GM23338 (cell line): ENCODE data around the gene RBFOX1. TPM values are rescaled to one million over a fixed set of nuclear protein-coding genes. Genes with fewer than 3 reads are reported as not detected.

Experiments used
- ATAC-seq: fragments of 200-7000 bp; cut with Tn5 transposase; 3 replicates; pipeline ENCODE4 v1.9.1; 2020
- DNase-seq: peaks from one replicate; pipeline ENCODE4 v3.0.0-alpha.2; 2015; ENCODE audit warnings: low spot score
- H2AFZ ChIP-seq: fragments of 200-600 bp; sonication (generic); 2 replicates; pipeline ENCODE4 v1.8.0; 2016; ENCODE audit warnings: antibody characterized with exemption, mild to moderate bottlenecking, moderate library complexity
- H3F3A ChIP-seq: fragments of 200-600 bp; sonication (generic); replicated peaks from 2 replicates; pipeline ENCODE4 v1.8.0; 2017; ENCODE audit warnings: antibody characterized with exemption, mixed run types, low read depth
- H3K27ac ChIP-seq: fragments of 200-600 bp; sonication (generic); 2 replicates; pipeline ENCODE4 v1.6.1; 2016; ENCODE audit warnings: low read depth
- H3K27me3 ChIP-seq: fragments of 200-600 bp; sonication (generic); 2 replicates; pipeline ENCODE4 v1.8.0; 2016; ENCODE audit warnings: mild to moderate bottlenecking, mixed run types, moderate library complexity; ENCODE audit not compliant: insufficient read depth
- H3K36me3 ChIP-seq: fragments of 200-600 bp; sonication (generic); 2 replicates; pipeline ENCODE4 v1.8.0; 2016; ENCODE audit warnings: mild to moderate bottlenecking; ENCODE audit not compliant: insufficient read depth
- H3K4me1 ChIP-seq: fragments of 200-600 bp; sonication (generic); 2 replicates; pipeline ENCODE4 v1.8.0; 2016; ENCODE audit warnings: mild to moderate bottlenecking, moderate library complexity; ENCODE audit not compliant: insufficient read depth
- H3K4me2 ChIP-seq: fragments of 200-600 bp; sonication (generic); 2 replicates; pipeline ENCODE4 v1.7.1; 2017; ENCODE audit warnings: mixed run types
- H3K4me3 ChIP-seq: fragments of 200-600 bp; sonication (generic); 2 replicates; pipeline ENCODE4 v1.6.1; 2016; ENCODE audit warnings: mixed run types
- H3K79me2 ChIP-seq: fragments of 200-600 bp; sonication (generic); replicated peaks from 2 replicates; pipeline ENCODE4 v1.8.0; 2017; ENCODE audit warnings: mild to moderate bottlenecking; ENCODE audit not compliant: insufficient read depth
- H3K9me2 ChIP-seq: fragments of 200-600 bp; sonication (generic); 2 replicates; pipeline ENCODE4 v1.8.0; 2017; ENCODE audit not compliant: insufficient read depth
- H4K20me1 ChIP-seq: fragments of 200-600 bp; sonication (generic); replicated peaks from 2 replicates; pipeline ENCODE4 v1.8.0; 2017; ENCODE audit warnings: mild to moderate bottlenecking; ENCODE audit not compliant: insufficient read depth
- H3K27ac Mint-ChIP-seq: 2 replicates; pipeline ENCODE4 v1.8.0; 2020; ENCODE audit warnings: inconsistent platforms, mild to moderate bottlenecking, moderate library complexity, mixed read lengths
- H3K27me3 Mint-ChIP-seq: 3 replicates; pipeline ENCODE4 v1.8.0; 2022; ENCODE audit warnings: low read depth, mild to moderate bottlenecking, moderate library complexity, mixed read lengths, inconsistent platforms; ENCODE audit not compliant: insufficient read depth, poor library complexity
- H3K36me3 Mint-ChIP-seq: 3 replicates; pipeline ENCODE4 v1.8.0; 2021; ENCODE audit warnings: low read depth, mild to moderate bottlenecking, inconsistent platforms, moderate library complexity, mixed read lengths
- H3K4me1 Mint-ChIP-seq: 3 replicates; pipeline ENCODE4 v1.8.0; 2020; ENCODE audit warnings: mild to moderate bottlenecking, inconsistent platforms, mixed read lengths
- H3K4me3 Mint-ChIP-seq: 3 replicates; pipeline ENCODE4 v1.8.0; 2021; ENCODE audit warnings: moderate library complexity, mild to moderate bottlenecking, inconsistent platforms, mixed read lengths
- H3K9me3 Mint-ChIP-seq: 3 replicates; pipeline ENCODE4 v1.8.0; 2020; ENCODE audit warnings: moderate library complexity, mild to moderate bottlenecking, inconsistent platforms, mixed read lengths
- CREB1 ChIP-seq: fragments of 250-450 bp; sonication (Bioruptor Pico); IDR thresholded peaks from 2 replicates; pipeline ENCODE4 v1.5.0; 2020; ENCODE audit warnings: low read depth, mild to moderate bottlenecking, moderate library complexity
- EZH2 ChIP-seq: fragments of 200-600 bp; sonication (generic); IDR thresholded peaks from one replicate; pipeline ENCODE4 v1.8.0; 2017; ENCODE audit warnings: antibody characterized with exemption, mild to moderate bottlenecking, low read depth; ENCODE audit not compliant: unreplicated experiment
- EZH2phosphoT487 ChIP-seq: fragments of 200-600 bp; sonication (generic); IDR thresholded peaks from one replicate; pipeline ENCODE4 v1.8.1; 2018; ENCODE audit warnings: antibody characterized with exemption; ENCODE audit not compliant: unreplicated experiment
- JUNB ChIP-seq: IDR thresholded peaks from one replicate; pipeline ENCODE4 v1.6.1; 2016; ENCODE audit warnings: antibody characterized with exemption; ENCODE audit not compliant: unreplicated experiment
- POLR2AphosphoS5 ChIP-seq: IDR thresholded peaks from 2 replicates; pipeline ENCODE4 v1.6.1; 2016; ENCODE audit warnings: antibody characterized with exemption, low read depth
- STAT1 ChIP-seq: IDR thresholded peaks from one replicate; pipeline ENCODE4 v1.6.1; 2016; ENCODE audit warnings: antibody characterized with exemption; ENCODE audit not compliant: unreplicated experiment
- ZNF114 ChIP-seq: fragments of 250-450 bp; sonication (Bioruptor Pico); IDR thresholded peaks from 2 replicates; pipeline ENCODE4 v1.5.0; 2020; ENCODE audit warnings: mild to moderate bottlenecking, moderate library complexity
- ZNF331 ChIP-seq: fragments of 250-450 bp; sonication (Bioruptor Pico); IDR thresholded peaks from 2 replicates; pipeline ENCODE4 v1.5.0; 2020; ENCODE audit warnings: low read depth, mild to moderate bottlenecking, moderate library complexity
- polyA plus RNA-seq: library from polyadenylated mRNA; unstranded; fragments of >200 nt; fragmentation: Nextera tagmentation; extraction: Ambion mirVana; gene quantifications from 2 replicates; pipeline ENCODE4 v1.2.1, GENCODE V29; 2016
- total RNA-seq: library from RNA; depleted of rRNA; stranded (reverse); fragments of >200 nt; shearing (Covaris generic); gene quantifications from 2 replicates; pipeline ENCODE4 v1.2.3, GENCODE V29; 2014
- TF ChIP-seq, protein P1 (sequence below): fragments of 250-450 bp; sonication (Bioruptor Pico); IDR thresholded peaks from 2 replicates; pipeline ENCODE4 v1.5.0; 2020; ENCODE audit warnings: mild to moderate bottlenecking, moderate library complexity
- TF ChIP-seq, protein P2 (sequence below): IDR thresholded peaks from 2 replicates; pipeline ENCODE4 v1.6.1; 2016; ENCODE audit warnings: antibody characterized with exemption
- TF ChIP-seq, protein P3 (sequence below): IDR thresholded peaks from one replicate; pipeline ENCODE4 v1.6.1; 2018; ENCODE audit warnings: antibody characterized with exemption; ENCODE audit not compliant: unreplicated experiment
- TF ChIP-seq, protein P4 (sequence below), 2 experiments: fragments of 200-600 bp in 1 of 2; sonication (generic) in 1 of 2; conservative IDR thresholded peaks; 2 replicates each; pipeline versions ENCODE4 v1.5.1 to v1.6.1; 2016 to 2017; ENCODE audit warnings: antibody characterized with exemption in 2 of 2, low read depth in 2 of 2, mild to moderate bottlenecking in 2 of 2, moderate library complexity in 1 of 2

Gene RBFOX1
- total and polyA plus RNA-seq, 2 experiments from 2014 or later: 2.5 to 3.6 TPM

DNA sequence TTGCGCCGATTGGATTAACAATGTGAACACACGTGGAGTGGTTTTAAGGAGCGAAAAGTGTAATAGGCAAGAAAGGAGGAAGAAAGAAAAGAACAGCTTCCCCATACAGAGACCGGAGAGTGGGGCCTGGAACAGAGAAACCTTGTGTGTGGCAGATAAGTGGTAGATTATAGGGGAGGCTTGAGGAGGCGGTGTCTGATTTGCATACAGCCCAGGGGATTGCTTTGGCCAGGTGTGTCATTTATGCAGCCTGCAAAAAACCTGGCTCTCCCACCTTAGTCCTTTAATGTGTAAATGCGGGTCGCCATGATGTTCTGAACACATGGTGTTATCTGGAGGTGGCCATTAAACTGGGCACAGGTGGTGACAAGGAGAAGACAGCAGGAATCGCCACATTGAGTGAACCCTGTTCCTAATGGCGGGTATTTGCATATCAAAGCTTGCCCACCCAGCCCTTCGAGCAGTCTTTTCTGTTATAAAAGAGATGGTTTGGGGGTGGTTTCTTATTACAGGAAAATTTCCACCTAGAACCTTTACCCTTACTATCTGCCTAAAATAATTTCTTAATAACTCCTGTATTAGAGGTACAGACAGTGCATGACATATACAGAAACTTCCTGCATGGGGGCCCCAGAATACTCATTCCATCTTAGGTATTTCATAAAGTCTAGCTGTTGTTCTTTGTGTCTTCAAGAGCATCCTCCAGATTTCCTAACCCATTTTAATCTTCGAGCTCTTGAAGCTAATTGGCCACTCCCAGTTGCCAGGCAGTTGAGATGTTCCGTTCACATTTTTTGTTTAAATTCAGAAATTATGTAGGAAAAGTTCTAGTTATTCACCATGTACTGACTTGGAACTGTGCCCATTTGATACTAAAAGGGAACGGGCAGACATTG is 292.5 kb downstream of the RBFOX1 start (continued):
- TF ChIP-seq, protein P1, sequence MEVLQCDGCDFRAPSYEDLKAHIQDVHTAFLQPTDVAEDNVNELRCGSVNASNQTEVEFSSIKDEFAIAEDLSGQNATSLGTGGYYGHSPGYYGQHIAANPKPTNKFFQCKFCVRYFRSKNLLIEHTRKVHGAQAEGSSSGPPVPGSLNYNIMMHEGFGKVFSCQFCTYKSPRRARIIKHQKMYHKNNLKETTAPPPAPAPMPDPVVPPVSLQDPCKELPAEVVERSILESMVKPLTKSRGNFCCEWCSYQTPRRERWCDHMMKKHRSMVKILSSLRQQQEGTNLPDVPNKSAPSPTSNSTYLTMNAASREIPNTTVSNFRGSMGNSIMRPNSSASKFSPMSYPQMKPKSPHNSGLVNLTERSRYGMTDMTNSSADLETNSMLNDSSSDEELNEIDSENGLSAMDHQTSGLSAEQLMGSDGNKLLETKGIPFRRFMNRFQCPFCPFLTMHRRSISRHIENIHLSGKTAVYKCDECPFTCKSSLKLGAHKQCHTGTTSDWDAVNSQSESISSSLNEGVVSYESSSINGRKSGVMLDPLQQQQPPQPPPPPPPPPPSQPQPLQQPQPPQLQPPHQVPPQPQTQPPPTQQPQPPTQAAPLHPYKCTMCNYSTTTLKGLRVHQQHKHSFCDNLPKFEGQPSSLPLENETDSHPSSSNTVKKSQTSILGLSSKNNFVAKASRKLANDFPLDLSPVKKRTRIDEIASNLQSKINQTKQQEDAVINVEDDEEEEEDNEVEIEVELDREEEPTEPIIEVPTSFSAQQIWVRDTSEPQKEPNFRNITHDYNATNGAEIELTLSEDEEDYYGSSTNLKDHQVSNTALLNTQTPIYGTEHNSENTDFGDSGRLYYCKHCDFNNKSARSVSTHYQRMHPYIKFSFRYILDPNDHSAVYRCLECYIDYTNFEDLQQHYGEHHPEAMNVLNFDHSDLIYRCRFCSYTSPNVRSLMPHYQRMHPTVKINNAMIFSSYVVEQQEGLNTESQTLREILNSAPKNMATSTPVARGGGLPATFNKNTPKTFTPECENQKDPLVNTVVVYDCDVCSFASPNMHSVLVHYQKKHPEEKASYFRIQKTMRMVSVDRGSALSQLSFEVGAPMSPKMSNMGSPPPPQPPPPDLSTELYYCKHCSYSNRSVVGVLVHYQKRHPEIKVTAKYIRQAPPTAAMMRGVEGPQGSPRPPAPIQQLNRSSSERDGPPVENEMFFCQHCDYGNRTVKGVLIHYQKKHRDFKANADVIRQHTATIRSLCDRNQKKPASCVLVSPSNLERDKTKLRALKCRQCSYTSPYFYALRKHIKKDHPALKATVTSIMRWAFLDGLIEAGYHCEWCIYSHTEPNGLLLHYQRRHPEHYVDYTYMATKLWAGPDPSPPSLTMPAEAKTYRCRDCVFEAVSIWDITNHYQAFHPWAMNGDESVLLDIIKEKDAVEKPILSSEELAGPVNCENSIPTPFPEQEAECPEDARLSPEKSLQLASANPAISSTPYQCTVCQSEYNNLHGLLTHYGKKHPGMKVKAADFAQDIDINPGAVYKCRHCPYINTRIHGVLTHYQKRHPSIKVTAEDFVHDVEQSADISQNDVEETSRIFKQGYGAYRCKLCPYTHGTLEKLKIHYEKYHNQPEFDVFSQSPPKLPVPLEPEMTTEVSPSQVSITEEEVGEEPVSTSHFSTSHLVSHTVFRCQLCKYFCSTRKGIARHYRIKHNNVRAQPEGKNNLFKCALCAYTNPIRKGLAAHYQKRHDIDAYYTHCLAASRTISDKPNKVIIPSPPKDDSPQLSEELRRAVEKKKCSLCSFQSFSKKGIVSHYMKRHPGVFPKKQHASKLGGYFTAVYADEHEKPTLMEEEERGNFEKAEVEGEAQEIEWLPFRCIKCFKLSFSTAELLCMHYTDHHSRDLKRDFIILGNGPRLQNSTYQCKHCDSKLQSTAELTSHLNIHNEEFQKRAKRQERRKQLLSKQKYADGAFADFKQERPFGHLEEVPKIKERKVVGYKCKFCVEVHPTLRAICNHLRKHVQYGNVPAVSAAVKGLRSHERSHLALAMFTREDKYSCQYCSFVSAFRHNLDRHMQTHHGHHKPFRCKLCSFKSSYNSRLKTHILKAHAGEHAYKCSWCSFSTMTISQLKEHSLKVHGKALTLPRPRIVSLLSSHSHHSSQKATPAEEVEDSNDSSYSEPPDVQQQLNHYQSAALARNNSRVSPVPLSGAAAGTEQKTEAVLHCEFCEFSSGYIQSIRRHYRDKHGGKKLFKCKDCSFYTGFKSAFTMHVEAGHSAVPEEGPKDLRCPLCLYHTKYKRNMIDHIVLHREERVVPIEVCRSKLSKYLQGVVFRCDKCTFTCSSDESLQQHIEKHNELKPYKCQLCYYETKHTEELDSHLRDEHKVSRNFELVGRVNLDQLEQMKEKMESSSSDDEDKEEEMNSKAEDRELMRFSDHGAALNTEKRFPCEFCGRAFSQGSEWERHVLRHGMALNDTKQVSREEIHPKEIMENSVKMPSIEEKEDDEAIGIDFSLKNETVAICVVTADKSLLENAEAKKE (CRISPR knock-in tag): no peak
- TF ChIP-seq, protein P2, sequence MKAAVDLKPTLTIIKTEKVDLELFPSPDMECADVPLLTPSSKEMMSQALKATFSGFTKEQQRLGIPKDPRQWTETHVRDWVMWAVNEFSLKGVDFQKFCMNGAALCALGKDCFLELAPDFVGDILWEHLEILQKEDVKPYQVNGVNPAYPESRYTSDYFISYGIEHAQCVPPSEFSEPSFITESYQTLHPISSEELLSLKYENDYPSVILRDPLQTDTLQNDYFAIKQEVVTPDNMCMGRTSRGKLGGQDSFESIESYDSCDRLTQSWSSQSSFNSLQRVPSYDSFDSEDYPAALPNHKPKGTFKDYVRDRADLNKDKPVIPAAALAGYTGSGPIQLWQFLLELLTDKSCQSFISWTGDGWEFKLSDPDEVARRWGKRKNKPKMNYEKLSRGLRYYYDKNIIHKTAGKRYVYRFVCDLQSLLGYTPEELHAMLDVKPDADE: no peak
- TF ChIP-seq ZNF331 (no peak), STAT1 (no peak), JUNB (no peak), EZH2phosphoT487 (no peak), POLR2AphosphoS5 (no peak)

DNA sequence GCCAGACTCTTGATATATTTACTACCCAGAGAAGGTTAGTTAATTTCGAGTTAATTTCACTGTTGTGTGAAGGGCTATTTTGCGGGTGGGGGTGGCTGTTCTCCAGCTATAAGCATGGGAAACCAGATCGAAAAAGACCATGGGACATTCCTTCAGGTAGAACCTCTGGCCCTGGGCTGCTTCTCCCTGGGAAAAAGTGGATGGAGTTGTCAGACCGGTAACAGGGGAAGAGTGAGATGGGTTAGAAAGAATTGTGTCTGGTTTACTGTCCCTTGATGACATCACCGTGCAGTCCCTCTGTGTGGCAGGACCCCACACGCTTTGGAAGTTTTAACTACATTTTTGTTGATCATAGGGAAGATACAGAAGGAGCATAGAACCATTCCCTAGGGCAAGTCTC is 296.3 kb downstream of the RBFOX1 start:
- Mint-ChIP-seq H3K27ac (no peak overlapping the region), H3K27me3 (no peaks in the 10 kb centered on the region), H3K4me3 (no peak overlapping the region), H3K36me3 (no peaks in the 10 kb centered on the region), H3K4me1 (peaks cover 32% of the 10 kb centered on the region), H3K9me3 (no peaks in the 10 kb centered on the region)
- H3K4me1 ChIP-seq: peaks cover 15% of the 10 kb centered on the region; the same call in 1 of the 2 replicates
- DNase-seq (no peak), ATAC-seq (no peak)
- no peak overlapping the region for H3K4me3 ChIP-seq
- H2AFZ ChIP-seq: no peak overlapping the region
- no peaks in the 10 kb centered on the region for H3F3A ChIP-seq
- no peaks in the 10 kb centered on the region for H3K27me3 ChIP-seq
- no peaks in the 10 kb centered on the region for H4K20me1 ChIP-seq
- H3K36me3 ChIP-seq: no peaks in the 10 kb centered on the region
- no peaks in the 10 kb centered on the region for H3K79me2 ChIP-seq
- H3K4me2 ChIP-seq: no peak overlapping the region
- H3K9me2 ChIP-seq: peaks cover 4% of the 10 kb centered on the region; the same call in 1 of the 2 replicates
- no peak overlapping the region for H3K27ac ChIP-seq
- TF ChIP-seq, protein P3, sequence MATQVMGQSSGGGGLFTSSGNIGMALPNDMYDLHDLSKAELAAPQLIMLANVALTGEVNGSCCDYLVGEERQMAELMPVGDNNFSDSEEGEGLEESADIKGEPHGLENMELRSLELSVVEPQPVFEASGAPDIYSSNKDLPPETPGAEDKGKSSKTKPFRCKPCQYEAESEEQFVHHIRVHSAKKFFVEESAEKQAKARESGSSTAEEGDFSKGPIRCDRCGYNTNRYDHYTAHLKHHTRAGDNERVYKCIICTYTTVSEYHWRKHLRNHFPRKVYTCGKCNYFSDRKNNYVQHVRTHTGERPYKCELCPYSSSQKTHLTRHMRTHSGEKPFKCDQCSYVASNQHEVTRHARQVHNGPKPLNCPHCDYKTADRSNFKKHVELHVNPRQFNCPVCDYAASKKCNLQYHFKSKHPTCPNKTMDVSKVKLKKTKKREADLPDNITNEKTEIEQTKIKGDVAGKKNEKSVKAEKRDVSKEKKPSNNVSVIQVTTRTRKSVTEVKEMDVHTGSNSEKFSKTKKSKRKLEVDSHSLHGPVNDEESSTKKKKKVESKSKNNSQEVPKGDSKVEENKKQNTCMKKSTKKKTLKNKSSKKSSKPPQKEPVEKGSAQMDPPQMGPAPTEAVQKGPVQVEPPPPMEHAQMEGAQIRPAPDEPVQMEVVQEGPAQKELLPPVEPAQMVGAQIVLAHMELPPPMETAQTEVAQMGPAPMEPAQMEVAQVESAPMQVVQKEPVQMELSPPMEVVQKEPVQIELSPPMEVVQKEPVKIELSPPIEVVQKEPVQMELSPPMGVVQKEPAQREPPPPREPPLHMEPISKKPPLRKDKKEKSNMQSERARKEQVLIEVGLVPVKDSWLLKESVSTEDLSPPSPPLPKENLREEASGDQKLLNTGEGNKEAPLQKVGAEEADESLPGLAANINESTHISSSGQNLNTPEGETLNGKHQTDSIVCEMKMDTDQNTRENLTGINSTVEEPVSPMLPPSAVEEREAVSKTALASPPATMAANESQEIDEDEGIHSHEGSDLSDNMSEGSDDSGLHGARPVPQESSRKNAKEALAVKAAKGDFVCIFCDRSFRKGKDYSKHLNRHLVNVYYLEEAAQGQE: no peak
- no peak for TF ChIP-seq EZH2
- TF ChIP-seq, protein P4, sequence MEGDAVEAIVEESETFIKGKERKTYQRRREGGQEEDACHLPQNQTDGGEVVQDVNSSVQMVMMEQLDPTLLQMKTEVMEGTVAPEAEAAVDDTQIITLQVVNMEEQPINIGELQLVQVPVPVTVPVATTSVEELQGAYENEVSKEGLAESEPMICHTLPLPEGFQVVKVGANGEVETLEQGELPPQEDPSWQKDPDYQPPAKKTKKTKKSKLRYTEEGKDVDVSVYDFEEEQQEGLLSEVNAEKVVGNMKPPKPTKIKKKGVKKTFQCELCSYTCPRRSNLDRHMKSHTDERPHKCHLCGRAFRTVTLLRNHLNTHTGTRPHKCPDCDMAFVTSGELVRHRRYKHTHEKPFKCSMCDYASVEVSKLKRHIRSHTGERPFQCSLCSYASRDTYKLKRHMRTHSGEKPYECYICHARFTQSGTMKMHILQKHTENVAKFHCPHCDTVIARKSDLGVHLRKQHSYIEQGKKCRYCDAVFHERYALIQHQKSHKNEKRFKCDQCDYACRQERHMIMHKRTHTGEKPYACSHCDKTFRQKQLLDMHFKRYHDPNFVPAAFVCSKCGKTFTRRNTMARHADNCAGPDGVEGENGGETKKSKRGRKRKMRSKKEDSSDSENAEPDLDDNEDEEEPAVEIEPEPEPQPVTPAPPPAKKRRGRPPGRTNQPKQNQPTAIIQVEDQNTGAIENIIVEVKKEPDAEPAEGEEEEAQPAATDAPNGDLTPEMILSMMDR (conservative IDR thresholded peaks at IDR 0.05; ENCODE audit: low read depth in 2 of 2): no peak
- TF ChIP-seq ZNF331: no peak
- TF ChIP-seq POLR2AphosphoS5: no peak
- TF ChIP-seq ZNF114 (CRISPR knock-in tag): no peak
- no peak for TF ChIP-seq EZH2phosphoT487
- TF ChIP-seq CREB1: no peak
